ENCODE measurements around the gene SYNM. TPM values are rescaled to one million over a fixed set of nuclear protein-coding genes. Genes with fewer than 3 reads are reported as not detected.

The SYNM gene
- total and polyA plus RNA-seq, 3 experiments from 2014 or later = 0.56 to 2.4 (median 2.3) TPM

GRCh38 chr15:99181545-99181971 is 76.7 kb downstream of the SYNM start:
- Mint-ChIP-seq H3K36me3 (no peaks in the 10 kb centered on the region), H3K27me3 (peaks cover 0 to 20% of the 10 kb centered on the region in 2 donors), H3K4me1 (no peaks in the 10 kb centered on the region), H3K4me3 (no peak overlapping the region), H3K9me3 (no peaks in the 10 kb centered on the region), H3K27ac (no peak overlapping the region)
- no peaks in the 10 kb centered on the region for H3K9me3 ChIP-seq (ENCODE audit: low read length)
- DNase-seq = no peak
- H3K4me1 ChIP-seq (ENCODE audit: insufficient read depth, low read length) = no peaks in the 10 kb centered on the region
- no peak overlapping the region for H3K27ac ChIP-seq (ENCODE audit: low read depth, low read length)
- POLR2A ChIA-PET = no interaction called here
- no peak overlapping the region for H3K4me3 ChIP-seq (ENCODE audit: low read length)
- H3K36me3 ChIP-seq (ENCODE audit: insufficient read depth, low read length) = no peaks in the 10 kb centered on the region
- CTCF ChIA-PET = no interaction called here
- no peaks in the 10 kb centered on the region for H3K27me3 ChIP-seq (ENCODE audit: insufficient read depth, low read length, poor library complexity, severe bottlenecking)

GRCh38 chr15:99182791-99183190 is 77.9 kb downstream of the SYNM start:
- Histone ChIP-seq H3K9me3 (ENCODE audit: low read length) (no peaks in the 10 kb centered on the region), H3K4me3 (ENCODE audit: low read length) (no peak overlapping the region), H3K27me3 (ENCODE audit: insufficient read depth, low read length, poor library complexity, severe bottlenecking) (no peaks in the 10 kb centered on the region), H3K36me3 (ENCODE audit: insufficient read depth, low read length) (no peaks in the 10 kb centered on the region), H3K4me1 (ENCODE audit: insufficient read depth, low read length) (no peaks in the 10 kb centered on the region), H3K27ac (ENCODE audit: low read depth, low read length) (no peak overlapping the region)
- POLR2A ChIA-PET = no interaction called here
- peaks cover 0 to 23% of the 10 kb centered on the region in 2 donors for H3K27me3 Mint-ChIP-seq
- no peaks in the 10 kb centered on the region for H3K4me1 Mint-ChIP-seq
- no peak overlapping the region for H3K27ac Mint-ChIP-seq
- no peak for DNase-seq
- CTCF ChIA-PET = no interaction called here
- H3K36me3 Mint-ChIP-seq = no peaks in the 10 kb centered on the region
- H3K9me3 Mint-ChIP-seq = no peaks in the 10 kb centered on the region
- H3K4me3 Mint-ChIP-seq = no peak overlapping the region

Other genes starting within 250 kb of the SYNM start
- gene PGPEP1L, start 97.3 kb upstream of the SYNM start, total RNA-seq = not detected
- gene PGPEP1L, start 97.3 kb upstream of the SYNM start, polyA plus RNA-seq = not detected
- 1 to 10 TPM; 2.0 to 2.7 TPM for gene TTC23, start 144.5 kb downstream of the SYNM start, total RNA-seq
- 0.10 TPM for gene TTC23, start 144.5 kb downstream of the SYNM start, polyA plus RNA-seq
- 10 to 100 TPM; 18.0 to 19.4 TPM for gene LRRC28, start 146.4 kb downstream of the SYNM start, total RNA-seq
- 28.4 TPM for gene LRRC28, start 146.4 kb downstream of the SYNM start, polyA plus RNA-seq

All from CD8-positive, alpha-beta memory T cell (primary cell).